K562 (cell line): ENCODE measurements around the gene SEMA4G. TPM values are rescaled to one million over a fixed set of nuclear protein-coding genes. Genes with fewer than 3 reads are reported as not detected.

ENCODE experiments used
- ARNT ChIP-seq, 2 experiments: fragments of 450-650 bp; IDR thresholded peaks; 2 replicates each; pipeline ENCODE4 v1.6.1; 2016; ENCODE audit warnings: mild to moderate bottlenecking in 1 of 2
- BRD4 ChIP-seq: fragments of 200-600 bp; sonication (generic); IDR thresholded peaks from 2 replicates; pipeline ENCODE4 v1.6.1; 2017; ENCODE audit warnings: inconsistent platforms
- KLF10 ChIP-seq: fragments of 250-450 bp; sonication (Bioruptor Pico); IDR thresholded peaks from 2 replicates; pipeline ENCODE4 v1.6.1; 2021; ENCODE audit warnings: matching md5 sums
- KLF6 ChIP-seq: fragments of 250-450 bp; sonication (Bioruptor Pico); IDR thresholded peaks from 2 replicates; pipeline ENCODE4 v1.4.0; 2020; ENCODE audit warnings: mild to moderate bottlenecking, moderate library complexity, borderline replicate concordance
- MAFF ChIP-seq: IDR thresholded peaks from 2 replicates; pipeline ENCODE4 v1.6.1; 2012; ENCODE audit warnings: low read length, improper control_type of control experiment
- NR2C2 ChIP-seq, 2 experiments: fragments of 200-800 bp in 1 of 2; sonication (Bioruptor generic) in 1 of 2; sonication (generic) in 1 of 2; formaldehyde crosslinking in 1 of 2; IDR thresholded peaks; 2 replicates each; pipeline versions ENCODE4 v1.6.1 to v1.8.0; 2016 to 2022; ENCODE audit warnings: mild to moderate bottlenecking in 1 of 2, missing compliant biosample characterization in 1 of 2, missing genetic modification characterization in 1 of 2, missing genetic modification reagents in 1 of 2
- PHF20 ChIP-seq: fragments of 450-650 bp; IDR thresholded peaks from 2 replicates; pipeline ENCODE4 v1.6.1; 2018; ENCODE audit not compliant: partially characterized antibody
- RBM22 ChIP-seq: fragments of 200-400 bp; formaldehyde crosslinking; IDR thresholded peaks from 2 replicates; pipeline ENCODE4 v1.6.1; 2018; ENCODE audit warnings: low read length, low read depth; ENCODE audit not compliant: poor library complexity, severe bottlenecking
- RFX5 ChIP-seq: IDR thresholded peaks from 2 replicates; pipeline ENCODE4 v1.6.1; 2011; ENCODE audit warnings: low read depth, mild to moderate bottlenecking, improper control_type of control experiment, low read length
- ZBTB7A ChIP-seq: IDR thresholded peaks from 2 replicates; pipeline ENCODE4 v1.6.1; 2011; ENCODE audit warnings: low read depth, mild to moderate bottlenecking, low read length, moderate library complexity, borderline replicate concordance; ENCODE audit not compliant: control insufficient read depth
- ZKSCAN8 ChIP-seq: fragments of 200-800 bp; sonication (Bioruptor generic); IDR thresholded peaks from 2 replicates; pipeline ENCODE4 v1.6.1; 2016; ENCODE audit warnings: missing genetic modification characterization, missing compliant biosample characterization
- ZNF561 ChIP-seq: fragments of 450-650 bp; formaldehyde crosslinking; conservative IDR thresholded peaks from 2 replicates; pipeline ENCODE4 v1.4.0; 2020; ENCODE audit warnings: mild to moderate bottlenecking, moderate library complexity
- polyA plus RNA-seq, 8 experiments: library from polyadenylated mRNA; depleted of rRNA in 4 of 8; stranded (reverse) in 5 of 8; unstranded in 3 of 8; fragments of >200 nt; fragmentation: Nextera tagmentation in 2 of 8; fragmentation: Illumina TruSeq in 1 of 8; extraction: Ambion mirVana in 2 of 8; extraction: Trizol in 1 of 8; gene quantifications; 2 replicates each; pipeline versions ENCODE4 v1.2.1 to v1.2.3, GENCODE V29; 2011 to 2014; ENCODE audit warnings: inconsistent platforms in 1 of 8, missing spikeins in 1 of 8
- total RNA-seq, 7 experiments: library from RNA; depleted of rRNA in 6 of 7; stranded (reverse); fragments of >200 nt in 6 of 7; fragmentation: Illumina TruSeq in 2 of 7; extraction: Trizol in 2 of 7; gene quantifications; 2 replicates each; pipeline versions ENCODE4 v1.2.1 to v1.2.3, GENCODE V29; 2011 to 2021; ENCODE audit warnings: low replicate concordance in 1 of 7
- TF ChIP-seq, protein P1 (sequence below): sonication (generic); formaldehyde crosslinking; IDR thresholded peaks from 2 replicates; pipeline ENCODE4 v1.9.0; 2022; ENCODE audit warnings: mild to moderate bottlenecking, missing genetic modification reagents
- TF ChIP-seq, protein P2 (sequence below): sonication (generic); formaldehyde crosslinking; IDR thresholded peaks from 2 replicates; pipeline ENCODE4 v1.8.1; 2023; ENCODE audit warnings: mild to moderate bottlenecking, missing genetic modification reagents

SEMA4G gene
- total and polyA plus RNA-seq, 9 of the 15 experiments (the other 6 are each of a cell fraction or from before 2014, with no cell fraction given): 0.40 to 7.8 (median 1.8) TPM

- TF ChIP-seq, protein P1, sequence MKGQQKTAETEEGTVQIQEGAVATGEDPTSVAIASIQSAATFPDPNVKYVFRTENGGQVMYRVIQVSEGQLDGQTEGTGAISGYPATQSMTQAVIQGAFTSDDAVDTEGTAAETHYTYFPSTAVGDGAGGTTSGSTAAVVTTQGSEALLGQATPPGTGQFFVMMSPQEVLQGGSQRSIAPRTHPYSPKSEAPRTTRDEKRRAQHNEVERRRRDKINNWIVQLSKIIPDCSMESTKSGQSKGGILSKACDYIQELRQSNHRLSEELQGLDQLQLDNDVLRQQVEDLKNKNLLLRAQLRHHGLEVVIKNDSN (CRISPR knock-in tag): peak; percentile 81
- TF ChIP-seq ZKSCAN8 (CRISPR knock-in tag) (no peak), KLF10 (no peak), PHF20 (no peak), MAFF (no peak), KLF6 (CRISPR knock-in tag) (no peak), RFX5 (no peak), ZBTB7A (peak; percentile 46; the same call in 1 of the 2 replicates), ZNF561 (CRISPR knock-in tag) (no peak), BRD4 (no peak), NR2C2 (CRISPR knock-in tag; IDR thresholded peaks at IDR 0.05) (no peak), NR2C2 (tag; IDR thresholded peaks at IDR 0.05) (no peak), ARNT (IDR thresholded peaks at IDR 0.05) (no peak), RBM22 (no peak)
- TF ChIP-seq, protein P2, sequence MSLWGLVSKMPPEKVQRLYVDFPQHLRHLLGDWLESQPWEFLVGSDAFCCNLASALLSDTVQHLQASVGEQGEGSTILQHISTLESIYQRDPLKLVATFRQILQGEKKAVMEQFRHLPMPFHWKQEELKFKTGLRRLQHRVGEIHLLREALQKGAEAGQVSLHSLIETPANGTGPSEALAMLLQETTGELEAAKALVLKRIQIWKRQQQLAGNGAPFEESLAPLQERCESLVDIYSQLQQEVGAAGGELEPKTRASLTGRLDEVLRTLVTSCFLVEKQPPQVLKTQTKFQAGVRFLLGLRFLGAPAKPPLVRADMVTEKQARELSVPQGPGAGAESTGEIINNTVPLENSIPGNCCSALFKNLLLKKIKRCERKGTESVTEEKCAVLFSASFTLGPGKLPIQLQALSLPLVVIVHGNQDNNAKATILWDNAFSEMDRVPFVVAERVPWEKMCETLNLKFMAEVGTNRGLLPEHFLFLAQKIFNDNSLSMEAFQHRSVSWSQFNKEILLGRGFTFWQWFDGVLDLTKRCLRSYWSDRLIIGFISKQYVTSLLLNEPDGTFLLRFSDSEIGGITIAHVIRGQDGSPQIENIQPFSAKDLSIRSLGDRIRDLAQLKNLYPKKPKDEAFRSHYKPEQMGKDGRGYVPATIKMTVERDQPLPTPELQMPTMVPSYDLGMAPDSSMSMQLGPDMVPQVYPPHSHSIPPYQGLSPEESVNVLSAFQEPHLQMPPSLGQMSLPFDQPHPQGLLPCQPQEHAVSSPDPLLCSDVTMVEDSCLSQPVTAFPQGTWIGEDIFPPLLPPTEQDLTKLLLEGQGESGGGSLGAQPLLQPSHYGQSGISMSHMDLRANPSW: no peak
Observed at GRCh38 chr10:100998183-100998990, 29.1 kb downstream of the SEMA4G start (continued).
